HL-60 (cell line): ENCODE measurements around the gene KIF11.
"Not testable (repeated sequence)": the region's sequence is repeated elsewhere in the genome, so short reads cannot be mapped to it uniquely, and the experiment has no call there.

Experiments
- DNase-seq, 2 experiments: peaks; one replicate each; pipeline ENCODE4 v3.0.0-alpha.2; 2010 to 2020; ENCODE audit warnings: low read depth in 1 of 2, low spot score in 1 of 2
- H3K27ac ChIP-seq: fragments of 250-450 bp; sonication (Bioruptor Pico); replicated peaks from 2 replicates; pipeline ENCODE4 v1.5.1; 2020; ENCODE audit warnings: mild to moderate bottlenecking, moderate library complexity
- H3K27me3 ChIP-seq: fragments of 250-450 bp; sonication (Bioruptor Pico); 2 replicates; pipeline ENCODE4 v1.5.1; 2021; ENCODE audit warnings: mild to moderate bottlenecking, moderate library complexity; ENCODE audit not compliant: insufficient read depth, poor library complexity, severe bottlenecking
- H3K4me3 ChIP-seq: replicated peaks from 2 replicates; pipeline ENCODE4 v1.5.1; 2011; ENCODE audit warnings: mild to moderate bottlenecking, control low read depth, low read length; ENCODE audit not compliant: insufficient read depth
- CTCF ChIP-seq: IDR thresholded peaks from one replicate; pipeline ENCODE4 v1.5.1; 2011; ENCODE audit warnings: low read length, control low read depth, inconsistent platforms; ENCODE audit not compliant: insufficient read depth
- GABPA ChIP-seq: IDR thresholded peaks from 2 replicates; pipeline ENCODE4 v1.6.1; 2012; ENCODE audit warnings: low read depth
- POLR2AphosphoS5 ChIP-seq: IDR thresholded peaks from 2 replicates; pipeline ENCODE4 v1.6.1; 2012; ENCODE audit warnings: low read depth
- REST ChIP-seq: IDR thresholded peaks from 2 replicates; pipeline ENCODE4 v1.6.1; 2012; ENCODE audit warnings: low read depth; ENCODE audit not compliant: insufficient replicate concordance
- SPI1 ChIP-seq: IDR thresholded peaks from 2 replicates; pipeline ENCODE4 v1.6.1; 2012; ENCODE audit warnings: low read depth, mild to moderate bottlenecking, borderline replicate concordance

KIF11 gene

GRCh38 chr10:92629945-92630344 lies 37.0 kb downstream of the KIF11 start:
- DNase-seq: no peak
- Histone ChIP-seq H3K27me3 (no peaks in the 10 kb centered on the region), H3K4me3 (no peak overlapping the region), H3K27ac (no peak overlapping the region)
- TF ChIP-seq SPI1: no peak

GRCh38 chr10:92638037-92638436 lies 45.1 kb downstream of the KIF11 start:
- TF ChIP-seq CTCF (no peak), POLR2AphosphoS5 (no peak), GABPA (no peak), SPI1 (no peak)
- H3K27ac ChIP-seq: no peak overlapping the region
- H3K27me3 ChIP-seq: no peaks in the 10 kb centered on the region
- no peak overlapping the region for H3K4me3 ChIP-seq
- DNase-seq: no peak

- H3K27ac ChIP-seq: no peak overlapping the region
- no peak for DNase-seq
- H3K27me3 ChIP-seq: no peaks in the 10 kb centered on the region
- H3K4me3 ChIP-seq: no peak overlapping the region
- TF ChIP-seq REST: no peak
Observed at GRCh38 chr10:92640107-92640506, 47.2 kb downstream of the KIF11 start.

GRCh38 chr10:92641492-92641891 lies 48.6 kb downstream of the KIF11 start:
- DNase-seq: no peak
- no peak overlapping the region for H3K4me3 ChIP-seq
- TF ChIP-seq CTCF: no peak
- TF ChIP-seq SPI1: no peak

GRCh38 chr10:92644921-92645320 lies 52.0 kb downstream of the KIF11 start:
- Histone ChIP-seq H3K27ac (no peak overlapping the region), H3K27me3 (no peaks in the 10 kb centered on the region), H3K4me3 (no peak overlapping the region)
- TF ChIP-seq CTCF: no peak
- no peak for TF ChIP-seq REST
- TF ChIP-seq SPI1: no peak
- TF ChIP-seq GABPA: no peak
- no peak for TF ChIP-seq POLR2AphosphoS5
- DNase-seq: no peak

More at GRCh38 chr10:92641492-92641891, 48.6 kb downstream of the KIF11 start:
- H3K27ac ChIP-seq: no peak overlapping the region
- H3K27me3 ChIP-seq: no peaks in the 10 kb centered on the region

- DNase-seq, H3K27me3 ChIP-seq, H3K4me3 ChIP-seq, H3K27ac ChIP-seq: not testable (repeated sequence)
Observed at GRCh38 chr10:92650864-92651263, 57.9 kb downstream of the KIF11 start.
